Measurements from ENCODE around the gene PCK2. TPM values are rescaled to one million over a fixed set of nuclear protein-coding genes. Genes with fewer than 3 reads are reported as not detected.
A peak's percentile ranks its signal among the peaks of the same experiment; 100 is the strongest.

PCK2 gene
- total and polyA plus RNA-seq, 4 donors, result 39.8 to 250 (median 221) TPM

DNA sequence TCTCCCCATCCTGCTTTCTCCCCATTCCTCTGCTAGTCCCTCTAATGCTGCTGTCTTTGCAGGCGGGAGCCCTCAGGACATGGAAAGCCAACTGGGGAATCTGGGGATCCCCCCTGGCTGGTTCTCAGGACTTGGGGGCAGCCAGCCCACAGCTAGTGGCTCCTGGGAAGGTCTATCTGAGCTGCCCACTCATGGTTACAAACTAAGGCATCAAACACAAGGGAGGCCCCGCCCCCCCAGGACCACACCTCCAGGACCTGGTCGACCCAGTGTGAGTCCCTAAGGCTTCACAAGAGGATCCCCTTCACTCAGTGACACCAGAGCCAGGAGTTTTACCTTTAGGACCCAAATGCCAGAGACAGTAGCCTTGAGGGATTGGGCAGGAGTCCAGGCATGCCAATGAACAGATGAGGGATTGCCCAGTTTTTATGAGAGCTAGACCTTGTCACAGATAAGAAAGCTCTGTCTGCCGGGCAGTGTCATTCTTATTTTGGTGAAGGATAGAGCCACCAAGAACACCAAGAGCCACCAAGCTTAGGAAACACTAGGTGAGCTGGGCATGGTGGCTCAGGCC, 30.8 kb upstream of the PCK2 start:
- Histone ChIP-seq H3K4me1 (ENCODE audit: control insufficient read depth in 4 of 4, insufficient read depth in 4 of 4, low read length in 3 of 4) (peaks cover 40 to 83% (median 69%) of the 10 kb centered on the region in 4 donors), H3K36me3 (ENCODE audit: control insufficient read depth in 4 of 4, insufficient read depth in 3 of 4, low read depth in 1 of 4, low read length in 3 of 4) (no peaks in the 10 kb centered on the region), H3K27me3 (ENCODE audit: control insufficient read depth in 4 of 4, insufficient read depth in 4 of 4, low read length in 3 of 4) (no peaks in the 10 kb centered on the region), H3K27ac (ENCODE audit: low read depth in 1 of 2, low read length in 2 of 2) (no peak overlapping the region), H3K9ac (ENCODE audit: low read depth in 1 of 2, low read length in 2 of 2) (no peak overlapping the region), H3K4me3 (ENCODE audit: low read depth in 1 of 3, low read length in 3 of 3) (no peak overlapping the region), H3K9me3 (ENCODE audit: control insufficient read depth in 4 of 4, low read length in 3 of 4) (no peaks in the 10 kb centered on the region)
- 63% methylated on average over 4 of the region's 4 CpGs for WGBS
- no peak for TF ChIP-seq SP1 (IDR thresholded peaks at IDR 0.05)
- TF ChIP-seq, protein P1, sequence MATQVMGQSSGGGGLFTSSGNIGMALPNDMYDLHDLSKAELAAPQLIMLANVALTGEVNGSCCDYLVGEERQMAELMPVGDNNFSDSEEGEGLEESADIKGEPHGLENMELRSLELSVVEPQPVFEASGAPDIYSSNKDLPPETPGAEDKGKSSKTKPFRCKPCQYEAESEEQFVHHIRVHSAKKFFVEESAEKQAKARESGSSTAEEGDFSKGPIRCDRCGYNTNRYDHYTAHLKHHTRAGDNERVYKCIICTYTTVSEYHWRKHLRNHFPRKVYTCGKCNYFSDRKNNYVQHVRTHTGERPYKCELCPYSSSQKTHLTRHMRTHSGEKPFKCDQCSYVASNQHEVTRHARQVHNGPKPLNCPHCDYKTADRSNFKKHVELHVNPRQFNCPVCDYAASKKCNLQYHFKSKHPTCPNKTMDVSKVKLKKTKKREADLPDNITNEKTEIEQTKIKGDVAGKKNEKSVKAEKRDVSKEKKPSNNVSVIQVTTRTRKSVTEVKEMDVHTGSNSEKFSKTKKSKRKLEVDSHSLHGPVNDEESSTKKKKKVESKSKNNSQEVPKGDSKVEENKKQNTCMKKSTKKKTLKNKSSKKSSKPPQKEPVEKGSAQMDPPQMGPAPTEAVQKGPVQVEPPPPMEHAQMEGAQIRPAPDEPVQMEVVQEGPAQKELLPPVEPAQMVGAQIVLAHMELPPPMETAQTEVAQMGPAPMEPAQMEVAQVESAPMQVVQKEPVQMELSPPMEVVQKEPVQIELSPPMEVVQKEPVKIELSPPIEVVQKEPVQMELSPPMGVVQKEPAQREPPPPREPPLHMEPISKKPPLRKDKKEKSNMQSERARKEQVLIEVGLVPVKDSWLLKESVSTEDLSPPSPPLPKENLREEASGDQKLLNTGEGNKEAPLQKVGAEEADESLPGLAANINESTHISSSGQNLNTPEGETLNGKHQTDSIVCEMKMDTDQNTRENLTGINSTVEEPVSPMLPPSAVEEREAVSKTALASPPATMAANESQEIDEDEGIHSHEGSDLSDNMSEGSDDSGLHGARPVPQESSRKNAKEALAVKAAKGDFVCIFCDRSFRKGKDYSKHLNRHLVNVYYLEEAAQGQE (IDR thresholded peaks at IDR 0.05), result no peak
- TF ChIP-seq, protein P2, sequence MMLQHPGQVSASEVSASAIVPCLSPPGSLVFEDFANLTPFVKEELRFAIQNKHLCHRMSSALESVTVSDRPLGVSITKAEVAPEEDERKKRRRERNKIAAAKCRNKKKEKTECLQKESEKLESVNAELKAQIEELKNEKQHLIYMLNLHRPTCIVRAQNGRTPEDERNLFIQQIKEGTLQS (IDR thresholded peaks at IDR 0.05), result no peak
- TF ChIP-seq YY1 (IDR thresholded peaks at IDR 0.05), result no peak
- no peak for TF ChIP-seq RAD21 (IDR thresholded peaks at IDR 0.05)
- no peak for TF ChIP-seq TAF1 (conservative IDR thresholded peaks at IDR 0.05)
- no peak for TF ChIP-seq GABPA (IDR thresholded peaks at IDR 0.05 in 1 of 2, conservative IDR thresholded peaks at IDR 0.05 in 1 of 2)
- TF ChIP-seq, protein P3, sequence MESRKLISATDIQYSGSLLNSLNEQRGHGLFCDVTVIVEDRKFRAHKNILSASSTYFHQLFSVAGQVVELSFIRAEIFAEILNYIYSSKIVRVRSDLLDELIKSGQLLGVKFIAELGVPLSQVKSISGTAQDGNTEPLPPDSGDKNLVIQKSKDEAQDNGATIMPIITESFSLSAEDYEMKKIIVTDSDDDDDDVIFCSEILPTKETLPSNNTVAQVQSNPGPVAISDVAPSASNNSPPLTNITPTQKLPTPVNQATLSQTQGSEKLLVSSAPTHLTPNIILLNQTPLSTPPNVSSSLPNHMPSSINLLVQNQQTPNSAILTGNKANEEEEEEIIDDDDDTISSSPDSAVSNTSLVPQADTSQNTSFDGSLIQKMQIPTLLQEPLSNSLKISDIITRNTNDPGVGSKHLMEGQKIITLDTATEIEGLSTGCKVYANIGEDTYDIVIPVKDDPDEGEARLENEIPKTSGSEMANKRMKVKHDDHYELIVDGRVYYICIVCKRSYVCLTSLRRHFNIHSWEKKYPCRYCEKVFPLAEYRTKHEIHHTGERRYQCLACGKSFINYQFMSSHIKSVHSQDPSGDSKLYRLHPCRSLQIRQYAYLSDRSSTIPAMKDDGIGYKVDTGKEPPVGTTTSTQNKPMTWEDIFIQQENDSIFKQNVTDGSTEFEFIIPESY (IDR thresholded peaks at IDR 0.05), result no peak
- no peak for TF ChIP-seq HNF4A (conservative IDR thresholded peaks at IDR 0.05)
- no peak for TF ChIP-seq EGR1 (IDR thresholded peaks at IDR 0.05; ENCODE audit: low read depth in 2 of 2)
- TF ChIP-seq HNF4G (IDR thresholded peaks at IDR 0.05), result no peak
- TF ChIP-seq RXRA (IDR thresholded peaks at IDR 0.05), result no peak
- TF ChIP-seq FOXA2 (IDR thresholded peaks at IDR 0.05), result no peak
- no peak for DNase-seq (ENCODE audit: low spot score)

DNA sequence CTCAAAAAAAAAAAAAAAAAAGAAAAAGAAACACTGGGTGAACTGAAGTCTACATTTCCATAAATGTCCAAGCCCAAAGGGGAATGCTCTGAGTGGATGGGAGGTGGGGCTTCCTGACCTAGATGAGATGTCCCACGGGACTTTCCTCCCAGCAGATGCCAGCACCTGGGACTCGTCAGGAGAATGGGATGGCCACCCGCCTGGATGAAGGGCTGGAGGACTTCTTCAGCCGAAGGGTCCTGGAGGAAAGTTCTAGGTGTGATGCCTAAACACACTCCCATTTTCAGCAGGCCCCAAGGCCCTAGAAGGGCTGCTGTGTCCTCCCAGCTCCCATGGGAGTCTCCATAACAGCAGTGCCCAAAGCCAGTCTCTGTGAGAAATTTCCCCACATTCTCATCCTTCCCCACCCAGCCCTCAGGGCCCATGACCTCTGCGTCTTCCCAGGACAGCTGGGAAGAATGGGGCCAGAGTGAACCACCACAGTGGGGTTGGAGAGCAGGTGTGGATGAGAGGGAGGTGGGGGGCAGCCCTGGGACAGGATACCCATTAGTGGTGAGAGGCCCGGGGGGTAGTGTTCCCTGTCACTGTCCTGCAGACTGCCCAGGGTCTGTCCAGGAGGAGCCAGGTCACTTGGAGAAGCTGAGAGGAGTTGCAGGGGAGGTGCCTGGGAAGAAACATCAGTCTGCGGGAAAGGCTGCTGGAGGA, 29.9 kb upstream of the PCK2 start:
- no peak overlapping the region for H3K9ac ChIP-seq (ENCODE audit: low read depth in 1 of 2, low read length in 2 of 2)
- no peaks in the 10 kb centered on the region for H3K36me3 ChIP-seq (ENCODE audit: control insufficient read depth in 4 of 4, insufficient read depth in 3 of 4, low read depth in 1 of 4, low read length in 3 of 4)
- no peaks in the 10 kb centered on the region for H3K27me3 ChIP-seq (ENCODE audit: control insufficient read depth in 4 of 4, insufficient read depth in 4 of 4, low read length in 3 of 4)
- WGBS, result 66% methylated on average over 7 of the region's 7 CpGs
- peaks cover 40 to 81% (median 68%) of the 10 kb centered on the region in 4 donors for H3K4me1 ChIP-seq (ENCODE audit: control insufficient read depth in 4 of 4, insufficient read depth in 4 of 4, low read length in 3 of 4)
- H3K4me3 ChIP-seq (ENCODE audit: low read depth in 1 of 3, low read length in 3 of 3), result no peak overlapping the region
- H3K9me3 ChIP-seq (ENCODE audit: control insufficient read depth in 4 of 4, low read length in 3 of 4), result no peaks in the 10 kb centered on the region
- no peak for DNase-seq (ENCODE audit: low spot score)
- H3K27ac ChIP-seq (ENCODE audit: low read depth in 1 of 2, low read length in 2 of 2), result peak overlapping the region in 1 of 2 donors; percentile 19
- TF ChIP-seq, protein P4, sequence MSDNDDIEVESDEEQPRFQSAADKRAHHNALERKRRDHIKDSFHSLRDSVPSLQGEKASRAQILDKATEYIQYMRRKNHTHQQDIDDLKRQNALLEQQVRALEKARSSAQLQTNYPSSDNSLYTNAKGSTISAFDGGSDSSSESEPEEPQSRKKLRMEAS (IDR thresholded peaks at IDR 0.05), result no peak
- TF ChIP-seq FOXA2 (IDR thresholded peaks at IDR 0.05) (no peak), TAF1 (conservative IDR thresholded peaks at IDR 0.05) (no peak), NR2F2 (IDR thresholded peaks at IDR 0.05) (no peak), JUND (IDR thresholded peaks at IDR 0.05) (no peak), HNF4A (conservative IDR thresholded peaks at IDR 0.05) (peak in 1 of 2 donors; percentile 7), RAD21 (IDR thresholded peaks at IDR 0.05) (no peak), SP1 (IDR thresholded peaks at IDR 0.05) (peak; percentile 6), YY1 (IDR thresholded peaks at IDR 0.05) (no peak), EGR1 (IDR thresholded peaks at IDR 0.05; ENCODE audit: low read depth in 2 of 2) (no peak)
- TF ChIP-seq, protein P3 (IDR thresholded peaks at IDR 0.05), result no peak
- TF ChIP-seq, protein P5, sequence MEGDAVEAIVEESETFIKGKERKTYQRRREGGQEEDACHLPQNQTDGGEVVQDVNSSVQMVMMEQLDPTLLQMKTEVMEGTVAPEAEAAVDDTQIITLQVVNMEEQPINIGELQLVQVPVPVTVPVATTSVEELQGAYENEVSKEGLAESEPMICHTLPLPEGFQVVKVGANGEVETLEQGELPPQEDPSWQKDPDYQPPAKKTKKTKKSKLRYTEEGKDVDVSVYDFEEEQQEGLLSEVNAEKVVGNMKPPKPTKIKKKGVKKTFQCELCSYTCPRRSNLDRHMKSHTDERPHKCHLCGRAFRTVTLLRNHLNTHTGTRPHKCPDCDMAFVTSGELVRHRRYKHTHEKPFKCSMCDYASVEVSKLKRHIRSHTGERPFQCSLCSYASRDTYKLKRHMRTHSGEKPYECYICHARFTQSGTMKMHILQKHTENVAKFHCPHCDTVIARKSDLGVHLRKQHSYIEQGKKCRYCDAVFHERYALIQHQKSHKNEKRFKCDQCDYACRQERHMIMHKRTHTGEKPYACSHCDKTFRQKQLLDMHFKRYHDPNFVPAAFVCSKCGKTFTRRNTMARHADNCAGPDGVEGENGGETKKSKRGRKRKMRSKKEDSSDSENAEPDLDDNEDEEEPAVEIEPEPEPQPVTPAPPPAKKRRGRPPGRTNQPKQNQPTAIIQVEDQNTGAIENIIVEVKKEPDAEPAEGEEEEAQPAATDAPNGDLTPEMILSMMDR (IDR thresholded peaks at IDR 0.05; ENCODE audit: low read depth, low read length, missing input control), result no peak

Measured in liver (tissue), 9 donors.